GM18526 (cell line): ENCODE results near the gene ANAPC10.

ENCODE experiments used
- POLR2A ChIP-seq: IDR thresholded peaks from 3 replicates; pipeline ENCODE4 v1.6.1; 2011; ENCODE audit not compliant: insufficient read length; ENCODE audit errors: extremely low read depth

ANAPC10 gene

GRCh38 chr4:145083891-145084605, 13.9 kb downstream of the ANAPC10 start:
- TF ChIP-seq POLR2A, result no peak

GRCh38 chr4:145081756-145082155, 16.2 kb downstream of the ANAPC10 start:
- TF ChIP-seq POLR2A, result no peak

GRCh38 chr4:145076469-145076855, 21.5 kb downstream of the ANAPC10 start:
- no peak for TF ChIP-seq POLR2A

GRCh38 chr4:145075742-145076468, 22.1 kb downstream of the ANAPC10 start:
- no peak for TF ChIP-seq POLR2A

- no peak for TF ChIP-seq POLR2A
These were observed 26.4 kb downstream of the ANAPC10 start for GRCh38 chr4:145071560-145071959.

GRCh38 chr4:145069361-145069760, 28.6 kb downstream of the ANAPC10 start:
- no peak for TF ChIP-seq POLR2A

- no peak for TF ChIP-seq POLR2A
These were observed 31.9 kb downstream of the ANAPC10 start for GRCh38 chr4:145066063-145066501.

GRCh38 chr4:145061318-145061920, 36.6 kb downstream of the ANAPC10 start:
- TF ChIP-seq POLR2A, result no peak

GRCh38 chr4:145058256-145058655, 39.7 kb downstream of the ANAPC10 start:
- no peak for TF ChIP-seq POLR2A

GRCh38 chr4:145056325-145057130, 41.5 kb downstream of the ANAPC10 start:
- no peak for TF ChIP-seq POLR2A

GRCh38 chr4:145055533-145056257, 42.3 kb downstream of the ANAPC10 start:
- no peak for TF ChIP-seq POLR2A

- TF ChIP-seq POLR2A, result no peak
These were observed 48.8 kb downstream of the ANAPC10 start for GRCh38 chr4:145049241-145049640.

- TF ChIP-seq POLR2A, result no peak
These were observed 49.2 kb downstream of the ANAPC10 start for GRCh38 chr4:145048817-145049216.

- TF ChIP-seq POLR2A, result no peak
These were observed 50.8 kb downstream of the ANAPC10 start for GRCh38 chr4:145047151-145047550.

GRCh38 chr4:145045180-145045579, 52.8 kb downstream of the ANAPC10 start:
- no peak for TF ChIP-seq POLR2A
